ENCODE measurements around the gene P4HTM. TPM values are rescaled to one million over a fixed set of nuclear protein-coding genes. Genes with fewer than 3 reads are reported as not detected.
A peak's percentile ranks its signal among the peaks of the same experiment; 100 is the strongest.

Gene P4HTM
- polyA plus RNA-seq, 3 donors = 14.9 to 40.0 (median 18.1) TPM

DNA sequence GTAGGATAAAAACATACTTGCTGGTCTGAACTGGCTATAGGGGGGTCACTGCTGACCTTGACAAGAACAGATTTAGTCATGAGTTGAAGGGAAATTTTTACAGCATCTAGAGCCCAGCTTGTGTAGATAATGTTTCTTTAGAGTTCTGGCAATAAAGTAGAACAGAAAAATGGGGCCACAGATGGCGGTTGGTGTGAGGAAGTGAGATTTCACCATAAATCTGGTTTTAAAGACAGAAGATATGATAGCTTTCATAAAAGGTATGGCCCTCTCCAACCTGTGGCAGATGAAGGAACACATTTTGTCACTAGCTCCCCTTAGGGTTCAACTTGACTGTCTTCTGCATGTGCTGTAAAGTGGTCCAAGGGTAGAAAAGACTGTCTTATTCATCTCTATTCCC lies 63.5 kb downstream of the P4HTM start:
- peaks cover 0 to 2% (median 0%) of the 10 kb centered on the region in 3 donors for H3K27me3 Mint-ChIP-seq (ENCODE audit: low read depth in 3 of 3)
- H3K4me1 ChIP-seq (ENCODE audit: control insufficient read depth in 1 of 2, insufficient read depth in 2 of 2, low read length in 2 of 2) = no peaks in the 10 kb centered on the region
- peaks cover 55 to 90% of the 10 kb centered on the region in 2 donors for H3K36me3 ChIP-seq (replicated peaks in 1 of 2; ENCODE audit: control insufficient read depth in 1 of 2, insufficient read depth in 2 of 2, low read length in 2 of 2)
- DNase-seq = no peak
- 20% methylated on average over 1 of the region's 1 CpG for WGBS (ENCODE audit: insufficient coverage)
- no peak overlapping the region for H3K4me2 ChIP-seq (replicated peaks; ENCODE audit: extremely low read depth, low read length, poor library complexity, severe bottlenecking)
- H3K27ac ChIP-seq (ENCODE audit: low read depth in 1 of 2, low read length in 2 of 2) = no peak overlapping the region
- H3K27me3 ChIP-seq (ENCODE audit: control insufficient read depth in 2 of 2, insufficient read depth in 2 of 2, low read length in 2 of 2) = no peaks in the 10 kb centered on the region
- H3K9ac ChIP-seq (ENCODE audit: insufficient read depth, low read length, poor library complexity, severe bottlenecking) = no peak overlapping the region
- no peak overlapping the region for H3K4me3 ChIP-seq (replicated peaks in 1 of 3; ENCODE audit: low read depth in 2 of 3, low read length in 3 of 3)
- H3K27ac Mint-ChIP-seq = no peak overlapping the region
- H3K9me3 Mint-ChIP-seq = no peaks in the 10 kb centered on the region
- no peaks in the 10 kb centered on the region for H3K9me3 ChIP-seq (replicated peaks in 1 of 2; ENCODE audit: control insufficient read depth in 1 of 2, insufficient read depth in 1 of 2, low read length in 2 of 2)
- intact Hi-C loops (cut with micrococcal nuclease) = no loop called here
- peaks cover 59 to 82% of the 10 kb centered on the region in 2 donors for H3K36me3 Mint-ChIP-seq
- H3K4me3 Mint-ChIP-seq = no peak overlapping the region
- no peak for TF ChIP-seq CTCF (IDR thresholded peaks at IDR 0.05)
- H3K79me2 ChIP-seq (ENCODE audit: insufficient read depth, low read length) = peaks cover 23% of the 10 kb centered on the region
- H3K4me1 Mint-ChIP-seq = no peaks in the 10 kb centered on the region
- H4K20me1 ChIP-seq (ENCODE audit: insufficient read depth, low read length) = peaks cover 44% of the 10 kb centered on the region
- no peak overlapping the region for H2AFZ ChIP-seq (ENCODE audit: insufficient read depth, low read depth, low read length, poor library complexity, severe bottlenecking)

GRCh38 chr3:49054344-49054862 lies 64.4 kb downstream of the P4HTM start:
- Histone ChIP-seq H3K4me3 (replicated peaks in 1 of 3; ENCODE audit: low read depth in 2 of 3, low read length in 3 of 3) (no peak overlapping the region), H3K4me1 (ENCODE audit: control insufficient read depth in 1 of 2, insufficient read depth in 2 of 2, low read length in 2 of 2) (no peaks in the 10 kb centered on the region), H3K27me3 (ENCODE audit: control insufficient read depth in 2 of 2, insufficient read depth in 2 of 2, low read length in 2 of 2) (no peaks in the 10 kb centered on the region), H4K20me1 (ENCODE audit: insufficient read depth, low read length) (peaks cover 45% of the 10 kb centered on the region), H3K79me2 (ENCODE audit: insufficient read depth, low read length) (peaks cover 23% of the 10 kb centered on the region), H3K4me2 (replicated peaks; ENCODE audit: extremely low read depth, low read length, poor library complexity, severe bottlenecking) (no peak overlapping the region), H2AFZ (ENCODE audit: insufficient read depth, low read depth, low read length, poor library complexity, severe bottlenecking) (no peak overlapping the region), H3K36me3 (replicated peaks in 1 of 2; ENCODE audit: control insufficient read depth in 1 of 2, insufficient read depth in 2 of 2, low read length in 2 of 2) (peaks cover 51 to 85% of the 10 kb centered on the region in 2 donors), H3K9ac (ENCODE audit: insufficient read depth, low read length, poor library complexity, severe bottlenecking) (no peak overlapping the region), H3K9me3 (replicated peaks in 1 of 2; ENCODE audit: control insufficient read depth in 1 of 2, insufficient read depth in 1 of 2, low read length in 2 of 2) (no peaks in the 10 kb centered on the region), H3K27ac (ENCODE audit: low read depth in 1 of 2, low read length in 2 of 2) (peak overlapping the region in 1 of 2 donors; percentile 17)
- intact Hi-C loops (cut with micrococcal nuclease) = no loop called here
- no peak for TF ChIP-seq CTCF (IDR thresholded peaks at IDR 0.05)
- H3K27me3 Mint-ChIP-seq (ENCODE audit: low read depth in 3 of 3) = peaks cover 0 to 2% (median 0%) of the 10 kb centered on the region in 3 donors
- H3K36me3 Mint-ChIP-seq = peaks cover 59 to 87% of the 10 kb centered on the region in 2 donors
- no peak for DNase-seq
- H3K27ac Mint-ChIP-seq = peak overlapping the region in 2 of 7 donors; percentile 15 to 27
- H3K4me3 Mint-ChIP-seq = no peak overlapping the region
- H3K9me3 Mint-ChIP-seq = no peaks in the 10 kb centered on the region
- no CpG with 5 or more reads among the region's 2 CpGs for WGBS (ENCODE audit: insufficient coverage)
- H3K4me1 Mint-ChIP-seq = no peaks in the 10 kb centered on the region

Small RNA genes lying within 50 kb of the gene (small RNA-seq; reads per million reads assigned to genes)
- gene MIR191 (ENCODE audit: insufficient read length, low read depth) (38,049 reads per million, percentile 100 among the genes with 10 or more reads in this experiment), gene MIR425 (ENCODE audit: insufficient read length, low read depth) (1,459 reads per million, percentile 99 among the genes with 10 or more reads in this experiment)

Other genes with a start within 250 kb of the P4HTM start
- gene PRKAR2A, start 142.4 kb upstream of the P4HTM start, polyA plus RNA-seq = 10 to 100 TPM in 2 of 3 donors, 1 to 10 TPM in 1; 7.5 to 13.0 (median 12.3) TPM
- gene SLC25A20, start 91.4 kb upstream of the P4HTM start, polyA plus RNA-seq = 10 to 100 TPM; 43.6 to 60.8 (median 56.1) TPM
- gene ARIH2, start 71.4 kb upstream of the P4HTM start, polyA plus RNA-seq = 10 to 100 TPM; 68.2 to 94.8 (median 72.2) TPM
- gene WDR6, start 17.1 kb downstream of the P4HTM start, polyA plus RNA-seq = 100 to 1,000 TPM in 1 of 3 donors, 10 to 100 TPM in 2; 30.6 to 103 (median 46.3) TPM
- gene DALRD3, start 28.3 kb downstream of the P4HTM start, polyA plus RNA-seq = 10 to 100 TPM; 15.0 to 42.1 (median 20.0) TPM
- 10 to 100 TPM; 42.1 to 93.4 (median 88.8) TPM for gene NDUFAF3, start 31.9 kb downstream of the P4HTM start, polyA plus RNA-seq
- gene IMPDH2, start 39.2 kb downstream of the P4HTM start, polyA plus RNA-seq = 10 to 100 TPM; 20.8 to 67.3 (median 21.0) TPM
- 100 to 1,000 TPM in 1 of 3 donors, 10 to 100 TPM in 1, 1 to 10 TPM in 1; 9.3 to 150 (median 16.1) TPM for gene QRICH1, start 103.8 kb downstream of the P4HTM start, polyA plus RNA-seq
- 100 to 1,000 TPM; 142 to 326 (median 142) TPM for gene QARS1, start 114.5 kb downstream of the P4HTM start, polyA plus RNA-seq
- gene USP19, start 130.6 kb downstream of the P4HTM start, polyA plus RNA-seq = 10 to 100 TPM; 18.4 to 55.7 (median 24.1) TPM
- gene LAMB2, start 142.8 kb downstream of the P4HTM start, polyA plus RNA-seq = 10 to 100 TPM in 1 of 3 donors, 1 to 10 TPM in 2; 4.0 to 59.3 (median 7.6) TPM
- 10 to 100 TPM in 1 of 3 donors, 1 to 10 TPM in 2; 1.0 to 11.2 (median 1.2) TPM for gene CCDC71, start 176.1 kb downstream of the P4HTM start, polyA plus RNA-seq
- gene KLHDC8B, start 181.4 kb downstream of the P4HTM start, polyA plus RNA-seq = 10 to 100 TPM in 2 of 3 donors, 1 to 10 TPM in 1; 7.5 to 16.7 (median 12.9) TPM